H1 (cell line): Measurements from ENCODE around the gene KLRD1. TPM values are rescaled to one million over a fixed set of nuclear protein-coding genes. Genes with fewer than 3 reads are reported as not detected.
"Not testable (repeated sequence)": the region's sequence is repeated elsewhere in the genome, so short reads cannot be mapped to it uniquely, and the experiment has no call there.

Experiments
- CTCF ChIA-PET: fragments of 300-600 bp; sonication (Branson Sonifier 250); formaldehyde crosslinking; loops from one replicate; lab custom pipeline; 2021; ENCODE audit not compliant: partially characterized antibody; lab: Charles Lee
- POLR2A ChIA-PET: fragments of 300-600 bp; sonication (Branson Sonifier 250); formaldehyde crosslinking; loops from one replicate; lab custom pipeline; 2021; ENCODE audit warnings: inconsistent platforms; ENCODE audit not compliant: partially characterized antibody; lab: Charles Lee
- DNase-seq, 2 experiments: peaks; one replicate each; pipeline versions ENCODE4 v3.0.0 to v3.0.0-alpha.2; 2010 to 2022; ENCODE audit warnings: low spot score in 2 of 2, low read depth in 1 of 2, mixed read lengths in 1 of 2
- FAIRE-seq: peaks from 2 replicates; lab custom pipeline; 2011; peaks lifted over from hg19 to GRCh38; lab: Jason Lieb, UNC
- H2AFZ ChIP-seq: 2 replicates; pipeline ENCODE4 v1.8.1; 2012; ENCODE audit warnings: low read length, inconsistent platforms
- H2AK5ac ChIP-seq: 2 replicates; pipeline ENCODE4 v1.6.1; 2013; ENCODE audit warnings: low read depth, low read length
- H2BK120ac ChIP-seq: replicated peaks from 2 replicates; pipeline ENCODE3; 2013; ENCODE audit warnings: low read depth, low read length, inconsistent platforms
- H2BK12ac ChIP-seq: 2 replicates; pipeline ENCODE4 v1.6.1; 2013; ENCODE audit warnings: low read depth, low read length
- H2BK15ac ChIP-seq: 2 replicates; pipeline ENCODE4 v1.6.1; 2013; ENCODE audit warnings: low read length
- H2BK20ac ChIP-seq: 2 replicates; pipeline ENCODE4 v1.6.1; 2013; ENCODE audit warnings: low read length
- H2BK5ac ChIP-seq: 2 replicates; pipeline ENCODE4 v1.6.1; 2013; ENCODE audit warnings: low read depth, low read length
- H3K14ac ChIP-seq: 2 replicates; pipeline ENCODE4 v1.6.1; 2013; ENCODE audit warnings: inconsistent platforms; ENCODE audit not compliant: insufficient read length
- H3K18ac ChIP-seq: 2 replicates; pipeline ENCODE4 v1.6.1; 2013; ENCODE audit warnings: low read length; ENCODE audit errors: extremely low read depth
- H3K23ac ChIP-seq: 2 replicates; pipeline ENCODE4 v1.6.1; 2013; ENCODE audit warnings: inconsistent platforms; ENCODE audit not compliant: insufficient read length
- H3K23me2 ChIP-seq: 2 replicates; pipeline ENCODE4 v1.6.1; 2013; ENCODE audit warnings: low read depth, low read length
- H3K27ac ChIP-seq: 2 replicates; pipeline ENCODE4 v1.6.1; 2011; ENCODE audit warnings: low read depth, low read length, inconsistent platforms
- H3K27me3 ChIP-seq, 4 experiments: replicated peaks in 1 of 4; 1 replicate in 1 of 4; 2 replicates in 3 of 4; pipeline versions ENCODE4 v1.6.1 to v1.8.1; 2011 to 2013; ENCODE audit warnings: low read length in 3 of 4, mild to moderate bottlenecking in 3 of 4, inconsistent platforms in 2 of 4, mixed read lengths in 2 of 4, moderate library complexity in 1 of 4; ENCODE audit not compliant: control insufficient read depth in 3 of 4, insufficient read depth in 3 of 4; ENCODE audit errors: extremely low read depth in 1 of 4
- H3K36me3 ChIP-seq, 4 experiments: 2 replicates each; pipeline versions ENCODE4 v1.6.1 to v1.8.1; 2011 to 2013; ENCODE audit warnings: mild to moderate bottlenecking in 4 of 4, low read length in 3 of 4, moderate library complexity in 2 of 4, control low read depth in 1 of 4, inconsistent platforms in 1 of 4; ENCODE audit not compliant: insufficient read depth in 4 of 4, control insufficient read depth in 2 of 4
- H3K4ac ChIP-seq: replicated peaks from 2 replicates; pipeline ENCODE3; 2013; ENCODE audit warnings: low read length, low read depth, mixed read lengths, inconsistent platforms; ENCODE audit not compliant: insufficient read length
- H3K4me1 ChIP-seq, 4 experiments: replicated peaks in 1 of 4; 1 replicate in 1 of 4; 2 replicates in 3 of 4; pipeline versions ENCODE4 v1.6.1 to v1.8.1; 2011 to 2013; ENCODE audit warnings: low read length in 3 of 4, inconsistent platforms in 2 of 4, mixed read lengths in 1 of 4; ENCODE audit not compliant: insufficient read depth in 4 of 4, control insufficient read depth in 3 of 4
- H3K4me2 ChIP-seq, 2 experiments: 2 replicates each; pipeline versions ENCODE4 v1.6.1 to v1.8.1; 2011 to 2013; ENCODE audit warnings: low read depth in 2 of 2, low read length in 2 of 2, control low read depth in 1 of 2, inconsistent platforms in 1 of 2, mild to moderate bottlenecking in 1 of 2; ENCODE audit not compliant: insufficient read depth in 1 of 2
- H3K4me3 ChIP-seq, 4 experiments: fragments of 200-600, 300-600 bp in 1 of 4; sonication (generic), shearing (Covaris generic), sonication (Bioruptor Twin) in 1 of 4; 2 replicates each; pipeline versions ENCODE4 v1.5.1 to v1.8.1; 2011 to 2016; ENCODE audit warnings: low read length in 4 of 4, low read depth in 3 of 4, control low read depth in 2 of 4, inconsistent platforms in 2 of 4, mild to moderate bottlenecking in 2 of 4, mixed read lengths in 1 of 4, moderate library complexity in 1 of 4; ENCODE audit not compliant: insufficient read depth in 2 of 4; ENCODE audit errors: extremely low read depth in 1 of 4
- H3K56ac ChIP-seq: replicated peaks from 2 replicates; pipeline ENCODE3; 2013; ENCODE audit warnings: low read depth, mild to moderate bottlenecking, mixed read lengths, low read length, inconsistent platforms; ENCODE audit not compliant: insufficient read length
- H3K79me1 ChIP-seq: 2 replicates; pipeline ENCODE4 v1.6.1; 2013; ENCODE audit warnings: low read depth, low read length, control low read depth
- H3K79me2 ChIP-seq, 2 experiments: 2 replicates each; pipeline versions ENCODE4 v1.6.1 to v1.8.1; 2012 to 2013; ENCODE audit warnings: low read length in 2 of 2, mild to moderate bottlenecking in 2 of 2, inconsistent platforms in 1 of 2; ENCODE audit not compliant: insufficient read depth in 2 of 2, control insufficient read depth in 1 of 2
- H3K9ac ChIP-seq, 4 experiments: replicated peaks in 1 of 4; 1 replicate in 1 of 4; 2 replicates in 3 of 4; pipeline versions ENCODE4 v1.6.1 to v1.8.1; 2011 to 2013; ENCODE audit warnings: low read depth in 3 of 4, low read length in 3 of 4, control low read depth in 2 of 4, mild to moderate bottlenecking in 2 of 4, moderate library complexity in 2 of 4, inconsistent platforms in 1 of 4; ENCODE audit errors: extremely low read depth in 1 of 4
- H3K9me3 ChIP-seq, 2 experiments: 2 replicates each; pipeline versions ENCODE4 v1.6.1 to v1.8.1; 2012 to 2013; ENCODE audit warnings: mild to moderate bottlenecking in 2 of 2, moderate library complexity in 2 of 2, control low read depth in 1 of 2, inconsistent platforms in 1 of 2, low read depth in 1 of 2, low read length in 1 of 2, mixed read lengths in 1 of 2; ENCODE audit not compliant: insufficient read depth in 2 of 2
- H4K20me1 ChIP-seq, 2 experiments: replicated peaks in 1 of 2; 2 replicates each; pipeline versions ENCODE3 to v1.8.1; 2011 to 2013; ENCODE audit warnings: inconsistent platforms in 2 of 2, low read length in 2 of 2, mild to moderate bottlenecking in 1 of 2; ENCODE audit not compliant: insufficient read depth in 2 of 2, control insufficient read depth in 1 of 2
- H4K5ac ChIP-seq: 2 replicates; pipeline ENCODE4 v1.6.1; 2013; ENCODE audit warnings: low read length, low read depth, mixed read lengths, inconsistent platforms; ENCODE audit not compliant: insufficient read length
- H4K8ac ChIP-seq: 2 replicates; pipeline ENCODE4 v1.8.0; 2013; ENCODE audit warnings: mild to moderate bottlenecking, moderate library complexity, low read length, inconsistent platforms; ENCODE audit not compliant: insufficient read depth; ENCODE audit errors: extremely low read depth
- H4K91ac ChIP-seq: replicated peaks from 2 replicates; pipeline ENCODE3; 2013; ENCODE audit warnings: low read length, mixed read lengths, inconsistent platforms; ENCODE audit not compliant: insufficient read length
- EP300 ChIP-seq, 2 experiments: IDR thresholded peaks; 1 replicate in 1 of 2; 2 replicates in 1 of 2; pipeline ENCODE4 v1.6.1; 2011 to 2012; ENCODE audit warnings: low read depth in 2 of 2, low read length in 2 of 2, mild to moderate bottlenecking in 2 of 2, borderline replicate concordance in 1 of 2, inconsistent platforms in 1 of 2, moderate library complexity in 1 of 2
- HDAC6 ChIP-seq: IDR thresholded peaks from one replicate; pipeline ENCODE4 v1.7.1; 2012; ENCODE audit warnings: low read depth, mild to moderate bottlenecking, inconsistent platforms, low read length, moderate library complexity
- NANOG ChIP-seq: IDR thresholded peaks from 2 replicates; pipeline ENCODE4 v1.6.1; 2011; ENCODE audit warnings: low read length, low read depth, mild to moderate bottlenecking, inconsistent platforms; ENCODE audit not compliant: insufficient read depth, poor library complexity, severe bottlenecking
- SP2 ChIP-seq: IDR thresholded peaks from 2 replicates; pipeline ENCODE4 v1.6.1; 2012; ENCODE audit warnings: mild to moderate bottlenecking, low read length, inconsistent platforms
- SRF ChIP-seq: IDR thresholded peaks from 2 replicates; pipeline ENCODE4 v1.6.1; 2011; ENCODE audit warnings: mild to moderate bottlenecking, low read depth, low read length, moderate library complexity
- TCF12 ChIP-seq: IDR thresholded peaks from 2 replicates; pipeline ENCODE4 v1.6.1; 2011; ENCODE audit warnings: low read depth, mild to moderate bottlenecking, low read length
- WGBS, 2 experiments: shearing (Covaris generic) in 1 of 2; methylation state at CpG; one replicate each; pipeline versions ENCODE4 v1.1.6 to v1.1.7; 2013 to 2015; ENCODE audit warnings: low lambda C conversion rate in 2 of 2, mixed read lengths in 2 of 2, inconsistent platforms in 1 of 2, low coverage in 1 of 2, missing lambda C conversion rate in 1 of 2; ENCODE audit not compliant: insufficient replicate concordance in 2 of 2, insufficient coverage in 1 of 2, insufficient read length in 1 of 2; ENCODE audit errors: extremely low coverage in 1 of 2, missing lambda C conversion rate in 1 of 2; 5-methylcytosine and 5-hydroxymethylcytosine counted together
- polyA plus RNA-seq, 7 experiments: library from polyadenylated mRNA; depleted of rRNA in 3 of 7; stranded (reverse) in 5 of 7; unstranded in 2 of 7; fragments of >200 nt in 5 of 7; fragments of 200-250 nt in 2 of 7; gene quantifications; 1 replicate in 5 of 7; 2 replicates in 1 of 7; 4 replicates in 1 of 7; pipeline versions ENCODE4 v1.2.1 to v1.2.3, GENCODE V29; 2011 to 2013; ENCODE audit warnings: missing spikeins in 2 of 7, mixed read lengths in 2 of 7
- total RNA-seq: library from RNA; stranded (reverse); fragmentation: NEBNext Ultra II Directional; extraction: Animal tissue kit (Norgen Biotek cat#: 25700); gene quantifications from 2 replicates; pipeline ENCODE4 v1.2.1, GENCODE V29; 2021

The KLRD1 gene
- total and polyA plus RNA-seq, 2 of the 8 experiments (the other 6 are each of a cell fraction or from before 2014, with no cell fraction given): under 0.01 to 0.06 TPM

DNA sequence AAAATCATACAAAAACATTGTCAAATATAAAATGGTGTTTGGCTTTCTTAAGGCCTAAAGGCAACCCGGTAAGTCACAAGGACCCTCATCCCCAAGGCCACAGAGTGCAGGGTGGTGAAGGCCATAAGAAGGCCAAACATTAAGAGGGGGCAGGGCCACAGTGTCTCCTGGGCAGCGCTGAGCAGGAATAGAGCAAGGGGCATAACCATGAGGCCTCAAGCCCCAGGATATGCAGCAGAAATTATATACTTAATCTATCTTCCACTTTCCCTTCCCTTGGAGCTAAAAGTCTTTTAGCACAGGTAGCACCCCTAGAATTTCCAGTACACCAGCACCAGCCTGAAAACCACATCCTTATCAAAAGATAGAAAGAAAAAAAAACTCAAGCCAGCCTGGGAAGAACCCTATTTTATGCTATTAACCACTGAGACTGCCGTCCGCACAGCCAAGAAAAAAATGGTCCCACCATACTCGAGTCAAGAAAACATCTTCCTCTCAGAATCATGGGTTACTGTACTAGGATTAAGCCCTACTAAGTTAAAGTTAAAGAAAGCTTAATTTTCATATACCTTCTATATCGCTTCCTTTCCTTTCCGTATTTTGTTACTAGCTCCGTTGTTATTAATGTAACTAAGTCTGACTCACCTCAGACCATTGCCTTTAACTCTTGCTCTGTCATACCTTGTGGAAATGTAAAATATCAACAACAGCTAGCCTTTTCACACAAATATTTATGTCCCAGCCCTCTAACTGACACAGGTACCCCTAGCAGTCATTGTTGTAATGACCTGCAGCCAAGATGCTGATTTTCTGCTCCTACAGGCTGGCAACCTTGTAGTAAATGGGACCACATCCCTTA is 62.1 kb downstream of the KLRD1 start (continued):
- TF ChIP-seq HDAC6 (no peak), TCF12 (no peak), SP2 (no peak), SRF (no peak), EP300 (IDR thresholded peaks at IDR 0.05; ENCODE audit: borderline replicate concordance in 1 of 2, low read depth in 2 of 2, low read length in 2 of 2) (no peak), NANOG (no peak)

DNA sequence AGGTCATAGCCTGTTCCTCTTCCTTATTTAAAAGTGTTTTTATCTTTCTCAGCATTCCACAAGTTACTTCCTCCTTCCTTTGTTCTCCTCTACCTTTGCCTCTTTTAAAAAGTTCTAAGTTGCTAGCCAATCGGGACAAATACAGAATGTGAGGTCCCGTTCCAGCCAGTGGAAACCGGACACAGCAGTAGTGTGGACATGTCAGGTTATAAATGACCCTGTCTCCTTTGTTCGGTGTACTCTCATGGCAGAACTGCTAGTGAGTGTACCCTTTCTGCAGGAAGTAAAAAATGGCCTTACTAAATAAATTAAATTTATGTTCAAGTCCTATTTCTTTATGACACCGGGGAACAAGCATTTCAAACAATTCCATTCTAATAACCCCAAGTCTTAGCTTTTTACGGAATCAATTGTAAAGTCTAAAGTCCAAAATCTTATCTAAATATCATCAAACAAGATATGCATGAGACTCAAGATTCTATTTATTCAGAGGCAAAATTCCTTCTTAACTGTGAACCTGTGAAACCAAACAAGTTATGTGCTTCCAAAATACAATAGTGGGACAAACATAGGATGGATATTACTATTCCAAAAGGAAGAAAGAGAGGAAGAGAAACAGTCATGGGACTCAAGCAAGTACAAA is 64.3 kb downstream of the KLRD1 start:
- not testable (repeated sequence) for FAIRE-seq

More for the DNA sequence above, 64.3 kb downstream of the KLRD1 start:
- H3K56ac ChIP-seq, H3K4me3 ChIP-seq, H2BK15ac ChIP-seq, H4K91ac ChIP-seq, H2BK20ac ChIP-seq, POLR2A ChIA-PET, H3K9ac ChIP-seq, H4K20me1 ChIP-seq, H3K27ac ChIP-seq, H3K23me2 ChIP-seq, H3K79me2 ChIP-seq, CTCF ChIA-PET, H3K27me3 ChIP-seq, H3K14ac ChIP-seq, H2AK5ac ChIP-seq, H3K36me3 ChIP-seq, H3K4me2 ChIP-seq, H4K8ac ChIP-seq, H3K23ac ChIP-seq, H3K79me1 ChIP-seq, H3K9me3 ChIP-seq, H2BK12ac ChIP-seq, H2BK120ac ChIP-seq, H4K5ac ChIP-seq, H3K18ac ChIP-seq, DNase-seq, H2AFZ ChIP-seq, H3K4ac ChIP-seq: not testable (repeated sequence)
- WGBS, 2 experiments: 90% methylated on average over 6 of the region's 6 CpGs; no CpG with 5 or more reads in 1 of the 2 experiments
- Histone ChIP-seq H3K4me1 (peaks cover 4 to 10% (median 7%) of the 10 kb centered on the region in 4 experiments), H2BK5ac (0 out of 2 replicates have a peak overlapping the region, but pooled peaks have one; percentile 68)
